ENCODE measurements around the gene COLEC11. TPM values are rescaled to one million over a fixed set of nuclear protein-coding genes. Genes with fewer than 3 reads are reported as not detected.

Gene COLEC11
- total and polyA plus RNA-seq, 2 donors (not counting 1 experiment from before 2014, with no cell fraction given) = not detected

GRCh38 chr2:3675687-3676086, 80.8 kb downstream of the COLEC11 start:
- POLR2A ChIA-PET = no interaction called here
- Histone ChIP-seq H3K27me3 (replicated peaks in 1 of 4; ENCODE audit: control extremely low read depth in 1 of 4, control insufficient read depth in 3 of 4, insufficient read depth in 4 of 4, low read length in 3 of 4) (no peaks in the 10 kb centered on the region), H3K4me1 (ENCODE audit: control insufficient read depth in 2 of 2, insufficient read depth in 2 of 2, low read length in 2 of 2) (no peaks in the 10 kb centered on the region), H3K4me2 (replicated peaks; ENCODE audit: low read depth, low read length, poor library complexity, severe bottlenecking) (no peak overlapping the region), H3K9ac (ENCODE audit: low read length) (no peak overlapping the region), H2AFZ (ENCODE audit: insufficient read depth, low read depth, low read length, poor library complexity, severe bottlenecking) (no peak overlapping the region), H3K79me2 (ENCODE audit: control insufficient read depth, insufficient read depth, low read length) (no peaks in the 10 kb centered on the region), H3K4me3 (ENCODE audit: control extremely low read depth in 1 of 5, extremely low read depth in 1 of 5, insufficient read depth in 1 of 5, low read depth in 2 of 5, low read length in 4 of 5) (no peak overlapping the region), H3K36me3 (replicated peaks in 1 of 2; ENCODE audit: control extremely low read depth in 1 of 2, control insufficient read depth in 1 of 2, extremely low read depth in 1 of 2, insufficient read depth in 2 of 2, low read length in 1 of 2) (no peaks in the 10 kb centered on the region), H3K9me3 (ENCODE audit: control extremely low read depth in 1 of 3, control insufficient read depth in 2 of 3, insufficient read depth in 1 of 3, low read length in 2 of 3) (no peaks in the 10 kb centered on the region), H4K20me1 (ENCODE audit: control insufficient read depth, insufficient read depth, low read length, poor library complexity, severe bottlenecking) (no peaks in the 10 kb centered on the region), H3K27ac (ENCODE audit: low read length in 2 of 2) (no peak overlapping the region)
- ATAC-seq (ENCODE audit: low read depth) (no peak), DNase-seq (no peak)
- no peak for TF ChIP-seq EZH2 (IDR thresholded peaks at IDR 0.05; ENCODE audit: borderline replicate concordance, insufficient read depth, low read depth, low read length, poor library complexity, severe bottlenecking)
- no peak for TF ChIP-seq CTCF (IDR thresholded peaks at IDR 0.05)
- Mint-ChIP-seq H3K4me1 (no peaks in the 10 kb centered on the region), H3K27me3 (peaks cover 3% of the 10 kb centered on the region), H3K4me3 (no peak overlapping the region), H3K9me3 (ENCODE audit: insufficient read depth) (no peaks in the 10 kb centered on the region), H3K27ac (no peak overlapping the region)
- WGBS (ENCODE audit: insufficient coverage) = 92% methylated on average over 2 of the region's 4 CpGs
- CTCF ChIA-PET = no interaction called here
- intact Hi-C loops (cut with micrococcal nuclease) = no loop called here

GRCh38 chr2:3677436-3677835, 82.5 kb downstream of the COLEC11 start:
- Mint-ChIP-seq H3K27me3 (peaks cover 3% of the 10 kb centered on the region), H3K27ac (no peak overlapping the region), H3K4me3 (no peak overlapping the region), H3K9me3 (ENCODE audit: insufficient read depth) (no peaks in the 10 kb centered on the region), H3K4me1 (no peaks in the 10 kb centered on the region)
- ChIA-PET POLR2A (no interaction called here), CTCF (no interaction called here)
- intact Hi-C loops (cut with micrococcal nuclease) = no loop called here
- Histone ChIP-seq H3K79me2 (ENCODE audit: control insufficient read depth, insufficient read depth, low read length) (no peaks in the 10 kb centered on the region), H3K4me1 (ENCODE audit: control insufficient read depth in 2 of 2, insufficient read depth in 2 of 2, low read length in 2 of 2) (no peaks in the 10 kb centered on the region), H3K27ac (ENCODE audit: low read length in 2 of 2) (no peak overlapping the region), H3K9me3 (ENCODE audit: control extremely low read depth in 1 of 3, control insufficient read depth in 2 of 3, insufficient read depth in 1 of 3, low read length in 2 of 3) (no peaks in the 10 kb centered on the region), H3K27me3 (replicated peaks in 1 of 4; ENCODE audit: control extremely low read depth in 1 of 4, control insufficient read depth in 3 of 4, insufficient read depth in 4 of 4, low read length in 3 of 4) (no peaks in the 10 kb centered on the region), H3K4me3 (ENCODE audit: control extremely low read depth in 1 of 5, extremely low read depth in 1 of 5, insufficient read depth in 1 of 5, low read depth in 2 of 5, low read length in 4 of 5) (no peak overlapping the region), H4K20me1 (ENCODE audit: control insufficient read depth, insufficient read depth, low read length, poor library complexity, severe bottlenecking) (no peaks in the 10 kb centered on the region), H3K9ac (ENCODE audit: low read length) (no peak overlapping the region), H2AFZ (ENCODE audit: insufficient read depth, low read depth, low read length, poor library complexity, severe bottlenecking) (no peak overlapping the region), H3K36me3 (replicated peaks in 1 of 2; ENCODE audit: control extremely low read depth in 1 of 2, control insufficient read depth in 1 of 2, extremely low read depth in 1 of 2, insufficient read depth in 2 of 2, low read length in 1 of 2) (no peaks in the 10 kb centered on the region), H3K4me2 (replicated peaks; ENCODE audit: low read depth, low read length, poor library complexity, severe bottlenecking) (no peak overlapping the region)
- DNase-seq (no peak), ATAC-seq (ENCODE audit: low read depth) (no peak)
- WGBS (ENCODE audit: insufficient coverage) = 97% methylated on average over 9 of the region's 9 CpGs
- TF ChIP-seq CTCF (IDR thresholded peaks at IDR 0.05) (no peak), EZH2 (IDR thresholded peaks at IDR 0.05; ENCODE audit: borderline replicate concordance, insufficient read depth, low read depth, low read length, poor library complexity, severe bottlenecking) (no peak)

Data from B cell (primary cell).